Endothelial cell of umbilical vein (primary cell): ENCODE measurements around the gene TOMM40. TPM values are rescaled to one million over a fixed set of nuclear protein-coding genes. Genes with fewer than 3 reads are reported as not detected.

Experiments
- BruUV-seq: library from RNA; stranded (reverse); fragments of 400-500 nt; replicated peaks from 2 replicates; lab custom pipeline; 2021; lab: Mats Ljungman, UMichigan
- CTCF ChIA-PET: fragments of 300-600, 350-600 bp; sonication (Branson Sonifier 250); formaldehyde crosslinking; loops from one replicate; lab custom pipeline; 2021; ENCODE audit warnings: antibody characterized with exemption, inconsistent platforms; lab: Charles Lee
- POLR2A ChIA-PET: fragments of 300-600, 350-600 bp; sonication (Branson Sonifier 250); formaldehyde crosslinking; loops from one replicate; lab custom pipeline; 2021; ENCODE audit warnings: antibody characterized with exemption, inconsistent platforms; lab: Charles Lee
- DNase-seq: peaks from one replicate; pipeline ENCODE4 v3.0.0-alpha.2; 2011; ENCODE audit warnings: low read depth, low spot score
- FAIRE-seq: peaks from 2 replicates; lab custom pipeline; 2011; peaks lifted over from hg19 to GRCh38; lab: Jason Lieb, UNC
- H2AFZ ChIP-seq: 2 replicates; pipeline ENCODE4 v1.6.0; 2012; ENCODE audit warnings: low read depth, low read length, control low read depth, inconsistent platforms
- H3K27ac ChIP-seq: 2 replicates; pipeline ENCODE4 v1.5.1; 2011; ENCODE audit warnings: low read depth, mild to moderate bottlenecking, control low read depth, low read length, moderate library complexity; ENCODE audit not compliant: insufficient read depth
- H3K27me3 ChIP-seq, 2 experiments: 2 replicates each; pipeline versions ENCODE4 v1.6.0 to v1.6.1; 2011; ENCODE audit warnings: low read length in 2 of 2, mixed read lengths in 1 of 2; ENCODE audit not compliant: control insufficient read depth in 2 of 2, insufficient read depth in 2 of 2
- H3K36me3 ChIP-seq, 2 experiments: 2 replicates in 1 of 2; 3 replicates in 1 of 2; pipeline ENCODE4 v1.5.1; 2011; ENCODE audit warnings: low read length in 2 of 2, mild to moderate bottlenecking in 1 of 2, moderate library complexity in 1 of 2; ENCODE audit not compliant: control insufficient read depth in 2 of 2, insufficient read depth in 2 of 2; ENCODE audit errors: extremely low read depth in 1 of 2
- H3K4me1 ChIP-seq: 3 replicates; pipeline ENCODE4 v1.5.1; 2011; ENCODE audit warnings: mild to moderate bottlenecking, low read length; ENCODE audit not compliant: control insufficient read depth, insufficient read depth; ENCODE audit errors: extremely low read depth
- H3K4me2 ChIP-seq: 2 replicates; pipeline ENCODE4 v1.6.1; 2011; ENCODE audit warnings: low read length, control low read depth, mixed read lengths; ENCODE audit not compliant: insufficient read depth
- H3K4me3 ChIP-seq, 3 experiments: fragments of 200-600 bp in 1 of 3; sonication (generic), shearing (Covaris generic) in 1 of 3; replicated peaks in 1 of 3; 2 replicates each; pipeline ENCODE4 v1.5.1; 2011 to 2016; ENCODE audit warnings: control low read depth in 3 of 3, low read length in 3 of 3, mild to moderate bottlenecking in 2 of 3, inconsistent platforms in 1 of 3, low read depth in 1 of 3, moderate library complexity in 1 of 3; ENCODE audit not compliant: insufficient read depth in 1 of 3
- H3K79me2 ChIP-seq: 2 replicates; pipeline ENCODE4 v1.6.0; 2012; ENCODE audit warnings: low read length, inconsistent platforms; ENCODE audit not compliant: control insufficient read depth, insufficient read depth
- H3K9ac ChIP-seq: replicated peaks from 2 replicates; pipeline ENCODE3; 2011; ENCODE audit warnings: low read length, control low read depth; ENCODE audit not compliant: insufficient read depth; ENCODE audit errors: extremely low read depth
- H3K9me1 ChIP-seq: replicated peaks from 3 replicates; pipeline ENCODE4 v1.6.0; 2011; ENCODE audit warnings: mild to moderate bottlenecking, low read length; ENCODE audit not compliant: control insufficient read depth, insufficient read depth; ENCODE audit errors: extremely low read depth
- H3K9me3 ChIP-seq: replicated peaks from 2 replicates; pipeline ENCODE4 v1.5.1; 2012; ENCODE audit warnings: low read length, inconsistent platforms; ENCODE audit not compliant: control insufficient read depth, insufficient read depth
- H4K20me1 ChIP-seq: replicated peaks from 2 replicates; pipeline ENCODE3; 2011; ENCODE audit warnings: mild to moderate bottlenecking, low read length; ENCODE audit not compliant: control insufficient read depth, insufficient read depth; ENCODE audit errors: extremely low read depth
- CTCF ChIP-seq, 2 donors: IDR thresholded peaks; 1 replicate in 1 of 2; 2 replicates in 1 of 2; pipeline ENCODE4 v1.5.1; 2011; ENCODE audit warnings: low read length in 2 of 2, mild to moderate bottlenecking in 2 of 2, moderate library complexity in 2 of 2, control low read depth in 1 of 2, inconsistent platforms in 1 of 2, low read depth in 1 of 2; ENCODE audit not compliant: insufficient read depth in 1 of 2; ENCODE audit errors: extremely low read depth in 1 of 2
- EZH2 ChIP-seq: IDR thresholded peaks from 2 replicates; pipeline ENCODE4 v1.6.1; 2012; ENCODE audit warnings: borderline replicate concordance, low read depth, mild to moderate bottlenecking, moderate library complexity, low read length, inconsistent platforms; ENCODE audit not compliant: severe bottlenecking
- FOS ChIP-seq: IDR thresholded peaks from 2 replicates; pipeline ENCODE4 v1.6.1; 2011; ENCODE audit warnings: mild to moderate bottlenecking, low read length, moderate library complexity, borderline replicate concordance; ENCODE audit not compliant: insufficient read depth
- GATA2 ChIP-seq: IDR thresholded peaks from 2 replicates; pipeline ENCODE4 v1.7.0; 2011; ENCODE audit warnings: low read depth, mild to moderate bottlenecking, moderate library complexity, mixed read lengths, low read length; ENCODE audit not compliant: insufficient read length, insufficient read depth
- JUN ChIP-seq: IDR thresholded peaks from 2 replicates; pipeline ENCODE4 v1.6.1; 2011; ENCODE audit warnings: borderline replicate concordance, low read depth; ENCODE audit not compliant: insufficient read length, insufficient read depth
- MAX ChIP-seq: IDR thresholded peaks from 2 replicates; pipeline ENCODE4 v1.6.1; 2011; ENCODE audit not compliant: insufficient read depth, insufficient read length
- MYC ChIP-seq: IDR thresholded peaks from one replicate; pipeline ENCODE4 v1.6.1; 2011; ENCODE audit warnings: mild to moderate bottlenecking, low read depth, low read length
- POLR2A ChIP-seq: IDR thresholded peaks from 2 replicates; pipeline ENCODE4 v1.6.1; 2012; ENCODE audit warnings: low read depth, mild to moderate bottlenecking, control low read depth, low read length
- POLR2AphosphoS5 ChIP-seq: IDR thresholded peaks from 2 replicates; pipeline ENCODE4 v1.6.1; 2012; ENCODE audit warnings: low read depth, mild to moderate bottlenecking, control low read depth, low read length, moderate library complexity; ENCODE audit not compliant: insufficient read depth
- dilution Hi-C: fragments of 300-500 bp; cut with MboI; formaldehyde crosslinking; loops from one replicate; pipeline ENCODE4 v1.15.0; 2019; ENCODE audit warnings: low sequenced_read_pairs; ENCODE audit not compliant: extremely low pct_ligation_motif_present
- intact Hi-C: fragments of 100-400 bp; cut with micrococcal nuclease; formaldehyde crosslinking; loops from one replicate; pipeline ENCODE4 v1.10.0; 2022
- polyA plus RNA-seq, 4 experiments: library from polyadenylated mRNA; depleted of rRNA in 3 of 4; stranded (reverse) in 3 of 4; unstranded in 1 of 4; fragments of >200 nt; gene quantifications; 2 replicates each; pipeline versions ENCODE4 v1.2.1 to v1.2.3, GENCODE V29; 2011 to 2012; ENCODE audit warnings: missing spikeins in 1 of 4
- total RNA-seq: library from RNA; stranded (reverse); gene quantifications from 2 replicates; pipeline ENCODE4 v1.2.3, GENCODE V29; 2021

Gene TOMM40
- total and polyA plus RNA-seq, 2 donors (not counting 3 experiments of a cell fraction or from before 2014, with no cell fraction given): 71.8 to 90.7 TPM

GRCh38 chr19:44869733-44870470 is 21.2 kb upstream of the TOMM40 start:
- no peak for FAIRE-seq
- intact Hi-C loops (loop anchor here (1.0 to 2.0 kb wide), 2 partner anchors 21 to 22 kb away; partner anchors contain the start of gene TOMM40), dilution Hi-C loops (no loop called here)
- peak; percentile 75 for DNase-seq
- H3K9me1 ChIP-seq: no peaks in the 10 kb centered on the region
- TF ChIP-seq POLR2A (no peak), POLR2AphosphoS5 (peak; percentile 28)
- peaks cover 31% of the 10 kb centered on the region for H3K79me2 ChIP-seq
- H3K4me2 ChIP-seq: peak overlapping the region; percentile 32
- no peaks in the 10 kb centered on the region for H3K9me3 ChIP-seq
- POLR2A ChIA-PET: interaction anchor here (0.7 kb wide), 1 partner anchor 21 kb away, joined by 4 read pairs; no protein-coding TSS in a partner anchor
- no peak overlapping the region for H3K9ac ChIP-seq
- H3K36me3 ChIP-seq: peaks cover 13 to 41% of the 10 kb centered on the region in 2 experiments
- H3K27ac ChIP-seq: peak overlapping the region; percentile 36
- CTCF ChIA-PET: interaction anchor here (1.0 to 2.7 kb wide), 9 partner anchors 11 to 299 kb away, joined by 3 to 7 read pairs (median 4); partner anchors contain the start of gene NECTIN2
- H2AFZ ChIP-seq: no peak overlapping the region
- H3K4me3 ChIP-seq: no peak overlapping the region
- peaks cover 2% of the 10 kb centered on the region for H4K20me1 ChIP-seq
- peaks cover 26% of the 10 kb centered on the region for H3K4me1 ChIP-seq
- no TSS peak for BruUV-seq
- no peaks in the 10 kb centered on the region for H3K27me3 ChIP-seq

- H3K9me3 ChIP-seq: no peaks in the 10 kb centered on the region
- CTCF ChIA-PET: no interaction called here
- BruUV-seq: no TSS peak
- no peak overlapping the region for H3K4me2 ChIP-seq
- H3K27ac ChIP-seq: no peak overlapping the region
- TF ChIP-seq FOS (no peak), MAX (no peak), EZH2 (no peak), JUN (no peak), POLR2A (no peak), POLR2AphosphoS5 (no peak), GATA2 (no peak), MYC (no peak), CTCF (IDR thresholded peaks at IDR 0.05; ENCODE audit: extremely low read depth in 1 of 2, insufficient read depth in 1 of 2, low read depth in 1 of 2, low read length in 2 of 2) (no peak)
- dilution Hi-C loops (no loop called here), intact Hi-C loops (loop anchor here (2.0 kb wide), 1 partner anchor 19 kb away; the partner anchor contains the start of gene TOMM40)
- H4K20me1 ChIP-seq: no peaks in the 10 kb centered on the region
- FAIRE-seq (no peak), DNase-seq (no peak)
- no peak overlapping the region for H3K4me3 ChIP-seq
- POLR2A ChIA-PET: no interaction called here
- H3K36me3 ChIP-seq: peaks cover 16 to 44% of the 10 kb centered on the region in 2 experiments
- no peak overlapping the region for H2AFZ ChIP-seq
- no peak overlapping the region for H3K9ac ChIP-seq
- H3K4me1 ChIP-seq: peaks cover 31% of the 10 kb centered on the region
- H3K27me3 ChIP-seq: no peaks in the 10 kb centered on the region
- peaks cover 20% of the 10 kb centered on the region for H3K79me2 ChIP-seq
- no peaks in the 10 kb centered on the region for H3K9me1 ChIP-seq
Observed at GRCh38 chr19:44871809-44872208, 19.2 kb upstream of the TOMM40 start.
